HL-60 (cell line): Measurements from ENCODE around the gene CYP2A6.
A peak's percentile ranks its signal among the peaks of the same experiment; 100 is the strongest.
"Not testable (repeated sequence)": the region's sequence is repeated elsewhere in the genome, so short reads cannot be mapped to it uniquely, and the experiment has no call there.

ENCODE experiments used
- DNase-seq, 2 experiments: peaks; one replicate each; pipeline ENCODE4 v3.0.0-alpha.2; 2010 to 2020; ENCODE audit warnings: low read depth in 1 of 2, low spot score in 1 of 2
- H3K27ac ChIP-seq: fragments of 250-450 bp; sonication (Bioruptor Pico); replicated peaks from 2 replicates; pipeline ENCODE4 v1.5.1; 2020; ENCODE audit warnings: mild to moderate bottlenecking, moderate library complexity
- H3K27me3 ChIP-seq: fragments of 250-450 bp; sonication (Bioruptor Pico); 2 replicates; pipeline ENCODE4 v1.5.1; 2021; ENCODE audit warnings: mild to moderate bottlenecking, moderate library complexity; ENCODE audit not compliant: insufficient read depth, poor library complexity, severe bottlenecking
- H3K4me3 ChIP-seq: replicated peaks from 2 replicates; pipeline ENCODE4 v1.5.1; 2011; ENCODE audit warnings: mild to moderate bottlenecking, control low read depth, low read length; ENCODE audit not compliant: insufficient read depth
- CTCF ChIP-seq: IDR thresholded peaks from one replicate; pipeline ENCODE4 v1.5.1; 2011; ENCODE audit warnings: low read length, control low read depth, inconsistent platforms; ENCODE audit not compliant: insufficient read depth
- GABPA ChIP-seq: IDR thresholded peaks from 2 replicates; pipeline ENCODE4 v1.6.1; 2012; ENCODE audit warnings: low read depth
- POLR2AphosphoS5 ChIP-seq: IDR thresholded peaks from 2 replicates; pipeline ENCODE4 v1.6.1; 2012; ENCODE audit warnings: low read depth
- REST ChIP-seq: IDR thresholded peaks from 2 replicates; pipeline ENCODE4 v1.6.1; 2012; ENCODE audit warnings: low read depth; ENCODE audit not compliant: insufficient replicate concordance
- SPI1 ChIP-seq: IDR thresholded peaks from 2 replicates; pipeline ENCODE4 v1.6.1; 2012; ENCODE audit warnings: low read depth, mild to moderate bottlenecking, borderline replicate concordance

Gene CYP2A6

GRCh38 chr19:40862785-40863184 lies 12.5 kb upstream of the CYP2A6 start:
- no peak for TF ChIP-seq GABPA
- TF ChIP-seq POLR2AphosphoS5, result no peak
- no peak for TF ChIP-seq REST
- no peak for TF ChIP-seq CTCF
- TF ChIP-seq SPI1, result no peak
- Histone ChIP-seq H3K27me3 (no peaks in the 10 kb centered on the region), H3K27ac (peak overlapping the region; percentile 50), H3K4me3 (no peak overlapping the region)
- DNase-seq, result peak in 1 of 2 experiments; percentile 23

GRCh38 chr19:40862333-40862732 lies 12.1 kb upstream of the CYP2A6 start:
- Histone ChIP-seq H3K4me3 (no peak overlapping the region), H3K27me3 (no peaks in the 10 kb centered on the region), H3K27ac (peak overlapping the region; percentile 50)
- TF ChIP-seq POLR2AphosphoS5, result no peak
- DNase-seq, result no peak

- TF ChIP-seq CTCF (no peak), POLR2AphosphoS5 (no peak), SPI1 (no peak), GABPA (no peak), REST (no peak)
- DNase-seq, result no peak
- H3K27me3 ChIP-seq, result no peaks in the 10 kb centered on the region
- no peak overlapping the region for H3K27ac ChIP-seq
- H3K4me3 ChIP-seq, result no peak overlapping the region
These were observed 7.9 kb upstream of the CYP2A6 start for GRCh38 chr19:40858109-40858508.

- not testable (repeated sequence) for H3K27me3 ChIP-seq, H3K4me3 ChIP-seq, DNase-seq
These were observed 2.4 kb upstream of the CYP2A6 start for GRCh38 chr19:40852467-40853152.

GRCh38 chr19:40846722-40847121 lies 3.5 kb downstream of the CYP2A6 start:
- DNase-seq, H3K4me3 ChIP-seq, H3K27ac ChIP-seq, H3K27me3 ChIP-seq: not testable (repeated sequence)

More at GRCh38 chr19:40852467-40853152, 2.4 kb upstream of the CYP2A6 start:
- H3K27ac ChIP-seq, result not testable (repeated sequence)
